Prostate gland (tissue), 2 donors: Measurements from ENCODE around the gene CCDC154. TPM values are rescaled to one million over a fixed set of nuclear protein-coding genes. Genes with fewer than 3 reads are reported as not detected.

Source experiments
- DNase-seq: peaks from one replicate; pipeline ENCODE4 v3.0.0-alpha.2; 2019; ENCODE audit warnings: low spot score
- H3K27ac ChIP-seq, 2 donors: fragments of 200-600 bp; sonication (generic); 2 replicates each; pipeline ENCODE4 v1.5.1; 2017 to 2019
- H3K27me3 ChIP-seq: fragments of 200-600 bp; sonication (generic); replicated peaks from 2 replicates; pipeline ENCODE4 v1.5.1; 2019; ENCODE audit not compliant: insufficient read depth
- H3K36me3 ChIP-seq, 2 donors: fragments of 200-600 bp; sonication (generic); 1 replicate in 1 of 2; 2 replicates in 1 of 2; pipeline versions ENCODE4 v1.5.1 to v1.8.1; 2017 to 2019
- H3K4me1 ChIP-seq: fragments of 200-600 bp; sonication (generic); replicated peaks from 2 replicates; pipeline ENCODE4 v1.5.1; 2019
- H3K4me3 ChIP-seq, 2 donors: fragments of 200-600 bp; sonication (generic); 2 replicates each; pipeline ENCODE4 v1.5.1; 2017 to 2019
- H3K9me3 ChIP-seq: fragments of 200-600 bp; sonication (generic); 2 replicates; pipeline ENCODE4 v1.5.1; 2017
- CTCF ChIP-seq, 4 experiments: fragments of 200-600 bp in 2 of 4; fragments of 450-650 bp in 2 of 4; sonication (generic) in 2 of 4; IDR thresholded peaks; 1 replicate in 3 of 4; 2 replicates in 1 of 4; pipeline ENCODE4 v1.5.1; 2016 to 2019; ENCODE audit warnings: antibody characterized with exemption in 4 of 4, mild to moderate bottlenecking in 2 of 4, moderate library complexity in 2 of 4
- POLR2A ChIP-seq: fragments of 450-650 bp; IDR thresholded peaks from one replicate; pipeline ENCODE4 v1.6.1; 2016; ENCODE audit warnings: antibody characterized with exemption, mild to moderate bottlenecking
- POLR2AphosphoS5 ChIP-seq: sonication (generic); formaldehyde crosslinking; IDR thresholded peaks from one replicate; pipeline ENCODE4 v1.6.1; 2017; ENCODE audit warnings: antibody characterized with exemption
- WGBS: methylation state at CpG from one replicate; pipeline ENCODE4 v1.1.5; 2018; 5-methylcytosine and 5-hydroxymethylcytosine counted together
- intact Hi-C: fragments of 100-400 bp; cut with DNase I; formaldehyde crosslinking; loops from one replicate; pipeline ENCODE4 v1.14.2; 2022
- total RNA-seq, 2 donors: library from RNA; depleted of rRNA; stranded (reverse); fragments of >200 nt; gene quantifications; one replicate each; pipeline ENCODE4 v1.1.0, GENCODE V29; 2016

CCDC154 gene
- 1 to 10 TPM in 1 of 2 donors, not detected in 1; 5.7 TPM for total RNA-seq

GRCh38 chr16:1443980-1444729 is at the start of gene CCDC154:
Gene CCDC154 (minus strand): TSS chr16:1444556. CDS start chr16:1444322, 234 bp downstream.
- H3K4me1 ChIP-seq = no peaks in the 10 kb centered on the region
- intact Hi-C loops = no loop called here
- WGBS = 78% methylated on average over 26 of the region's 27 CpGs

GRCh38 chr16:1493746-1494094 is 49.4 kb upstream of the CCDC154 start:
- H3K4me1 ChIP-seq = peaks cover 8% of the 10 kb centered on the region
- H3K27me3 ChIP-seq = no peaks in the 10 kb centered on the region
- TF ChIP-seq CTCF (IDR thresholded peaks at IDR 0.05) = no peak
- TF ChIP-seq POLR2AphosphoS5 = no peak
- TF ChIP-seq POLR2A = no peak
- peak overlapping the region; percentile 71 to 85 for H3K4me3 ChIP-seq
- no peaks in the 10 kb centered on the region for H3K9me3 ChIP-seq
- H3K27ac ChIP-seq = peak overlapping the region; percentile 75 to 83
- H3K36me3 ChIP-seq = peaks cover 0 to 10% of the 10 kb centered on the region in 2 donors
- 0% methylated on average over 10 of the region's 30 CpGs for WGBS
- no peak for DNase-seq
- intact Hi-C loops = loop anchor here (5.0 kb wide), 1 partner anchor 119 kb away; the partner anchor contains the start of genes CRAMP1 and IFT140

More at GRCh38 chr16:1443980-1444729, at the start of gene CCDC154:
- H3K36me3 ChIP-seq = no peaks in the 10 kb centered on the region
- no peak for TF ChIP-seq POLR2AphosphoS5
- no peak within 1 kb of the TSS for H3K27ac ChIP-seq
- H3K9me3 ChIP-seq = no peaks in the 10 kb centered on the region
- DNase-seq = no peak
- H3K4me3 ChIP-seq = no peak within 1 kb of the TSS
- no peaks in the 10 kb centered on the region for H3K27me3 ChIP-seq

- TF ChIP-seq CTCF (IDR thresholded peaks at IDR 0.05) (peak in 1 of 4 experiments; percentile 5), POLR2AphosphoS5 (peak; percentile 68), POLR2A (peak; percentile 41)
- Histone ChIP-seq H3K4me3 (peak within 1 kb of the TSS; percentile 71 to 85), H3K27ac (peak within 1 kb of the TSS; percentile 75 to 83), H3K27me3 (no peaks in the 10 kb centered on the region), H3K9me3 (no peaks in the 10 kb centered on the region), H3K36me3 (peaks cover 0 to 10% of the 10 kb centered on the region in 2 donors), H3K4me1 (peaks cover 8% of the 10 kb centered on the region)
- 3% methylated on average over 20 of the region's 89 CpGs for WGBS
- intact Hi-C loops = loop anchor here (5.0 kb wide), 1 partner anchor 119 kb away; the partner anchor contains the start of genes CRAMP1 and IFT140
- DNase-seq = peak; percentile 82
These were observed 48.8 kb upstream of the CCDC154 start, which contains the start of gene TELO2 for GRCh38 chr16:1492923-1493745. Gene TELO2 (plus strand): TSS chr16:1493360. CDS start chr16:1494282, 922 bp downstream.

GRCh38 chr16:1492082-1492922 is 47.9 kb upstream of the CCDC154 start:
- no peaks in the 10 kb centered on the region for H3K27me3 ChIP-seq
- TF ChIP-seq POLR2AphosphoS5 (no peak), POLR2A (no peak), CTCF (IDR thresholded peaks at IDR 0.05) (no peak)
- H3K4me1 ChIP-seq = peaks cover 8% of the 10 kb centered on the region
- H3K27ac ChIP-seq = peak overlapping the region; percentile 75 to 83
- intact Hi-C loops = loop anchor here (5.0 kb wide), 1 partner anchor 120 kb away; the partner anchor contains the start of genes CRAMP1 and IFT140
- no peaks in the 10 kb centered on the region for H3K9me3 ChIP-seq
- no peak for DNase-seq
- WGBS = 81% methylated on average over 23 of the region's 23 CpGs
- H3K4me3 ChIP-seq = peak overlapping the region in 1 of 2 donors; percentile 85
- H3K36me3 ChIP-seq = peaks cover 0 to 10% of the 10 kb centered on the region in 2 donors
